Erythroblast (primary cell): ENCODE measurements around the gene ADA.

Experiments
- DNase-seq, 2 experiments: peaks; one replicate each; lab custom pipeline; 2025; lab: John Stamatoyannopoulos, UW
- GATA1 ChIP-seq: IDR thresholded peaks from 2 replicates; pipeline ENCODE4 v1.6.1; 2011; ENCODE audit warnings: low read depth, mild to moderate bottlenecking, control low read depth, low read length, moderate library complexity
- POLR2A ChIP-seq: IDR thresholded peaks from 2 replicates; pipeline ENCODE4 v1.6.1; 2011; ENCODE audit warnings: mild to moderate bottlenecking, low read length

The ADA gene

GRCh38 chr20:44644667-44645131, 6.8 kb downstream of the ADA start:
- DNase-seq, result no peak
- TF ChIP-seq POLR2A, result no peak
- TF ChIP-seq GATA1, result no peak

- no peak for TF ChIP-seq POLR2A
- no peak for DNase-seq
Measured at GRCh38 chr20:44644230-44644617, 7.3 kb downstream of the ADA start.

DNA sequence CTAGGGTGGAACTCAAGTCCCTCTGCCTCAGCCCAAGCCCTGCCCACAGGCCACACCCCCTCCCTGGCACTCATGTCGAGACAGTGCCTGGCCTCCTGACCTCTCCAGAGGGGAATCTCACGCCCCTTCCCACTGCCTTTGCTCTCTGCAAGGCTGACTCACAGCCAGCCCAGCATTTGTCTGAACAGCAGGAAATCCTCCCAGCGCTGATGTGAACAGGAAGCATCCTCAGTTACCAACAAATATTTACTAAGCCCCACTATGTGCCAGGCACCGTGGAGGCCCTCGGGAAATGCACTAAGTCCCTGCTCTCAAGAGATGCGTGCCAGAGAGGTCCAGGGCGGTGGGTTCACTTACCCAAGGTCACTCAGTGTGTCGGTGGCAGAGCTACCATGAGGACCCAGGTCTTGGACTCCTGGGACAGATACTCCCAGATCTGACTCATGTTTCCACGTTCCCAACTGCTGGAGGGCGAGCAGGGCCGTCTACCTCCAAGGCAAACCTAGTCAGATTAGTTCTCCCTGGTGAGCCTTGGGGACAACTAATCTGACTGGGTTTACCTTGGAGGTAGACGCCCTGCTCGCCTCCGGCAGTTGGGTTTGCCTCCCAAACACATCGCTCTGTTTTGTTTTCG, 7.8 kb downstream of the ADA start:
- no peak for TF ChIP-seq POLR2A
- TF ChIP-seq GATA1, result no peak
- no peak for DNase-seq

- TF ChIP-seq POLR2A (no peak), GATA1 (no peak)
- DNase-seq, result no peak
Measured at GRCh38 chr20:44643154-44643519, 8.4 kb downstream of the ADA start.

DNA sequence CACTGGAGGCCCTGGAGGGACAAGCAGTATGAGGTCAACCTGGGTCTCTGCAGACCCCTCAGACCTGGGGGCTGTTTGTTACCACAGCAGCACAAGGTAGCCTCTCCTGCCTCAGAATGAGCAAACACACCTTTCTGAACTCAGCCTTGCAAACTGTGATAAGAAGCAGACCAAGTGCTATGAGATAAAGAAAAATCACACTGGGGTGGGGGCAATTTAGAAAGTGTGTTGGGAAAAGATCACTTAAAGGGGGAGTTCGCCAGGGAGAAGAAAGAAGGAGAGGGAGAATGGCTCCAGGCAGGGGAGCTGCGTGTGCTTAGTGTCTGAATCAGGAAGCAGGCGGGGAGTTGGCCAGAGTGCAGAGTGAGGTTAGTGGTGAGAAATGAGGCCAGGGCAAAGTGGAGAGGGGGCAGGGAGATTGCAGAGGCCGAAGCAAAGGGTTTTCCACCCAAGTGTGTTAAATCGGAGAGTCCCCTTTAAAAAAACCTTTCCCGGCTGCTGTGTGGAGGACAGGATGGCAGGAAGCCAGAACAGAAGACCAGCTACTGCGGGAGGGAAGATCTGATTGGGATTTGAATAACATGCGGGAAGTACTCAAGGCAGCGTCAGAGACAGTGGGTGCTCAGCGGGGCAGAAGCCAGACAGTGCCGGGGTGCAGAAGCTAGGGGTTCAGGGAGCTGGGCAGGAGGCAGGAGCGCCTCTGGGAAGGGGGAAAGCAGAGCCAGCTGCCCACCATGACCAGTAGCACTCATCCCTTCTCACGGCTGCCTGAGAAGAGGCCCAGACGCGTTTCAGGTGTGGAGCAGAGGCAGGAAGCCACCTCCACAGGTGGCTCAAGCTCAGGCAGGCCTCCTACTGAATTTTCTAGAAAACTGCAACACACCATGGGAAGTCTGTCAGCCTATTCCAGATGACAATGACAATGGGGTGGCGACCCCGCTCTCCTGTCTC, 9.0 kb downstream of the ADA start:
- TF ChIP-seq POLR2A, result no peak
- no peak for TF ChIP-seq GATA1
- DNase-seq, result peak; percentile 25 to 29

DNA sequence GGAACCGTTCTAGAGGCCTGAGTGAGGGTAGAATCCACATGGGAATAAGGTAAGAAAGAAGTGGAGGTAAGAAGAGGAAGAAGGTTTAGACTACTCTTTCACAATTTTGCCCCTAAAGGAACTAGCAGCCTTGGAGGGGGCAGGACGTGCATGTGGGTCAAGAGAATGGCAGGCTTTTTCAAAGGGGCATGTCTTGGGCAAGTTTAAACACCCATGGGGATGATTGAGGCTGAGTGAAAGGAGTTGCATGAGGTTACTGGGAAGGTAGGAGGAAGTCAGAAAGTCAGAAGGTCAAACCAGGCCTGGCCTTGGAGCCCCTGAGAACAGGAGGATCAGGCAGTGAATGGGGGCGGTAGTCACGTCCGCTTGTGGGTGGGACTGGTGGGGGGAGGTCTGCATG, 10.2 kb downstream of the ADA start:
- TF ChIP-seq POLR2A, result no peak
- DNase-seq, result no peak

- no peak for DNase-seq
- TF ChIP-seq GATA1 (no peak), POLR2A (no peak)
Measured at GRCh38 chr20:44640522-44640921, 11.0 kb downstream of the ADA start.

DNA sequence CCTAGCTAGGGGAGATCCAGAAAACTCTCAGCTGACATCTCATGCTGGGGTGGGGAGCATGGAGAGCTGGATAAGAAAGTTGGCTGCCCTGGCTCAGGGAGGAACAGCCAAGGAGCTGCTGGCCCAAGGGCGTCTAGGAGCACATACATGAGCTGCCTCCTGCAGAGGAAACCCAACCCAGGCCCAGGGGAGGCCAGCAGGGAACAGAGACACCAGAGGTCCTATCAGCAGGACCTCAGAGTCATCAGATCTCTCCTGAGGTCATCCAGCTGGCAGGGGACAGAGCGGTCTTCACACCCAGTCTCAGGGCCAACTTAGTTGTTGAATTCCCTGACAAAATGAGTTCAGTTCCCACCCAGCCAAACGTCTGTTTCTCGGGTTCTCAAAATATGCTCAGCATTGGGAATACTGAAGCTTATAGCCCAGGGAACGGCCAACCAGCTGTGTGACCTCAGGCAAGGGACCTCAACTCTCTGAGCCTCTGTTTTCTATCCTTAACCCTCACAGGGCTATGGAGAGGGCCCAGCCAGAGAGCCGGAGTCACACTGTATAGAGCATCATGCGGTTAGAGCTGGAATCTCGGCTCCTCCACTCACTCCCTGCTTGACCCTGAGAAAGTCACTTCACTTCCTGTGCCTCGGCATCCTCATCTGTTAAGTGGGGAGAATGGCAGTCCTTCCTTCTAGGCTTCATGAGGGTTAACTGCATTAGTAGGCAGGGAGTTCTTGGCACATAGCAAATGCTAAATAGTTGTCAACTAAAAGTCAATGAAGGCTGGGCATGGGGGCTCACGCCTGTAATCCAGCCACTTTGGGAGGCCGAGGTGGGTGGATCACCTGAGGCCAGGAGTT, 13.8 kb downstream of the ADA start:
- DNase-seq, result no peak
- TF ChIP-seq GATA1 (no peak), POLR2A (no peak)

DNA sequence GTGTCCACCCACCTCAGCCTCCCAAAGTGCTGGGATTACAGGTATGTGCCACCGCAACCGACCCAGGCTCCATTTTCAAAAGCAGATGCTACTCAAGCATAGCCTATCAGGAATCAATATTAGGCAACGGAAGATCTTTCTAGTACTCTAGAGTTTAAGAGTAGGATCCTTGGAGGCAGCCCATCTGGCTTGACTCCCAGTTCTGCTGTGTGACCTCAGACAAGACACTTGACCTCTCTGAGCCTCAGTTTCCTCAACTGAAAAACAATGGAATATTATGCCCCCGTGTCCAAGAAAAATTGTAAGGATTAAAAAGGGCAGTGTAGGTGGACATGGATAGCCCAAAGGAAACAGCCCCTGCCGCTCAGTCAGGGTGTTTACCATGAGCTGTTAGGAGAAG, 14.5 kb downstream of the ADA start:
- DNase-seq, result no peak
- TF ChIP-seq GATA1 (no peak), POLR2A (no peak)

- DNase-seq, result no peak
- TF ChIP-seq GATA1 (no peak), POLR2A (no peak)
Measured at GRCh38 chr20:44635877-44636276, 15.6 kb downstream of the ADA start.

DNA sequence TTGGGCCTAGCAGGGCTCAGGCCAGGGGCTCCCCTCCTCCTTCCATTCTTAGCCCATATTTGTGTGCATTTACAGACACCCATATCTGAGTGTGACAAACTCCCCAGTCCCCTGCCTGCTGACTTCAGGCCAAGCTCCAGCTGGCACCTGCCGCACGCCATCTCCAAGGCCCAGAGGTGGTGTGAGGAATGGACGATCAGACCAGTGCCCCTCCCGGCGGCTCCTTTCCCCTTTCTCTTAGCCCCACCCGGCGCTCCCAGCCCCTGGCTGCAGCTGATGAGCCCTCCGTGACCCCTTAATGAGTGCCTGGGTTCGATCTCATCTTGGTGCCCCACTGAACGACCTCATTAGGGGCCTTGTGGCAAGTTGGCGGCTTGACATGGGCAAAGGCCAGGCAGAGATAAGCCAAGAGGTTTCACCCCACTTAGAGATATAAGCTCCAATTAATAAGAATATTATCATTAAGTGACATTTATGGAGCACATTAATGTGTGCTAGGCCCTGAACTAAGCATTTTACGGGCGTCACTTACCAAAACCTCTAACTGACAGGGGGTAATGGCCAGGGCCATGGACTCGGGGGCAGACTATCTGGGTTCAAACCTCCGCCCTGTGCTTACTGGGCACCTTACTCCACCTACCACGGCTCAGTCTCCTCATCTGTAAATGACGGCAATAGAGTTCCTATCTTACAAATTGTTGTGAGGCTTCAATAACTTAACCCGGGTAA, 17.5 kb downstream of the ADA start:
- TF ChIP-seq POLR2A, result no peak
- TF ChIP-seq GATA1, result no peak
- DNase-seq, result no peak

DNA sequence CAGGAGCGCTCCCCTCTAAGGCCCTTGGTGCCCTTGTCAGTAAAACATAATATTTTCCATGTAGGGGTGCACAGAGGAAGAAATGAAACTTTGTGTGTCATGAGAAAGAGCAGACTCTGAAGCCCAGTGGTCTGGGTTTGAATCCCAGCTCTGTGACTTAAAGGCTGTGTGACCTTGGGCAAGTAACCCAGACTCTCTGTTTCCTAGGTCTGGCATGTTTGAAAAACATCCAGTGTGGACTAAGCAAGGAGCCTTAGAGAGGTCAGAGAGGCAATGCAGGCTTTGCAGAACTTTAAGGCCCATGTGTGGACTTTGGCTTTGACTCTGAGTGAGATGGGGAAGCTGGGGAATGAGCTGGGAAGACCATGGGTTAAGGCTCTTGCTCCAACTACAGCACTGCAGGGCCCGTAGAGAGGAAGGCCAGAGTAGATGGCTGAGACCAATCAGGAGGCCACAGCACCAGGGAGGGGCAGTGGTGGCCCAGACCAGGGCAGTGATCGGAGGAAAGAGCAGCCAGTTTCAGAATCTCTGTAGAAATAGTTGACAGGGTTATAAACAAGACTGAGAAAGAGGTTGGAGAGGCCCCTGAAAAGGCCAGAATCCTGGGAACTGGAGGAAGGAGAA, 18.2 kb downstream of the ADA start:
- no peak for TF ChIP-seq POLR2A
- no peak for TF ChIP-seq GATA1
- no peak for DNase-seq
